Activated CD8-positive, alpha-beta T cell treated with anti-CD3 and anti-CD28 coated beads for 36 hours (primary cell): ENCODE results near the gene TMEM213. TPM values are rescaled to one million over a fixed set of nuclear protein-coding genes. Genes with fewer than 3 reads are reported as not detected.

Source experiments
- ATAC-seq: fragments of 200-7000 bp; cut with Tn5 transposase; one replicate; pipeline ENCODE4 v1.10.0; 2021; ENCODE audit warnings: mild to moderate bottlenecking, moderate library complexity
- CTCF ChIA-PET: fragments of 350-600 bp; sonication (Branson Sonifier 250); formaldehyde crosslinking; loops from one replicate; lab custom pipeline; 2021; ENCODE audit warnings: antibody characterized with exemption; lab: Charles Lee
- POLR2A ChIA-PET: fragments of 350-600 bp; sonication (Branson Sonifier 250); formaldehyde crosslinking; loops from one replicate; lab custom pipeline; 2021; ENCODE audit warnings: antibody characterized with exemption; lab: Charles Lee
- DNase-seq: peaks from one replicate; pipeline ENCODE4 v3.0.0-alpha.2; 2020
- H3K27ac Mint-ChIP-seq: one replicate; pipeline ENCODE4 v1.8.0; 2021; ENCODE audit warnings: mild to moderate bottlenecking, mixed read lengths
- H3K27me3 Mint-ChIP-seq: one replicate; pipeline ENCODE4 v1.8.0; 2021; ENCODE audit warnings: mixed read lengths
- H3K36me3 Mint-ChIP-seq: one replicate; pipeline ENCODE4 v1.8.0; 2021; ENCODE audit warnings: low read depth, mixed read lengths
- H3K4me1 Mint-ChIP-seq: one replicate; pipeline ENCODE4 v1.8.0; 2021; ENCODE audit warnings: low read depth, mixed read lengths
- H3K4me3 Mint-ChIP-seq: one replicate; pipeline ENCODE4 v1.8.0; 2021; ENCODE audit warnings: mild to moderate bottlenecking, moderate library complexity, mixed read lengths
- H3K9me3 Mint-ChIP-seq: one replicate; pipeline ENCODE4 v1.8.0; 2021; ENCODE audit warnings: mixed read lengths
- CTCF ChIP-seq: fragments of 200-600 bp; IDR thresholded peaks from one replicate; pipeline ENCODE4 v1.8.0; 2022; ENCODE audit warnings: antibody characterized with exemption, mild to moderate bottlenecking
- intact Hi-C: fragments of 100-400 bp; cut with micrococcal nuclease; formaldehyde crosslinking; loops from one replicate; pipeline ENCODE4 v1.10.0; 2022
- total RNA-seq, 2 experiments: library from RNA; stranded (reverse); gene quantifications; one replicate each; pipeline ENCODE4 v1.2.3, GENCODE V29; 2021

Gene TMEM213
- total RNA-seq, 2 experiments from 2014 or later = not detected

- Mint-ChIP-seq H3K27me3 (no peaks in the 10 kb centered on the region), H3K9me3 (no peaks in the 10 kb centered on the region), H3K27ac (no peak overlapping the region), H3K36me3 (no peaks in the 10 kb centered on the region), H3K4me3 (no peak overlapping the region), H3K4me1 (peaks cover 32% of the 10 kb centered on the region)
- intact Hi-C loops = no loop called here
- DNase-seq (no peak), ATAC-seq (no peak)
- ChIA-PET POLR2A (no interaction called here), CTCF (no interaction called here)
- no peak for TF ChIP-seq CTCF
Measured at GRCh38 chr7:138879356-138879755, 81.6 kb downstream of the TMEM213 start.

- CTCF ChIA-PET = interaction anchor here (0.7 to 1.1 kb wide), 2 partner anchors 13 to 194 kb away, joined by 3 to 4 read pairs; no protein-coding TSS in a partner anchor
- H3K4me3 Mint-ChIP-seq = no peak overlapping the region
- H3K27ac Mint-ChIP-seq = no peak overlapping the region
- ATAC-seq = no peak
- no peak for DNase-seq
- POLR2A ChIA-PET = no interaction called here
- no peaks in the 10 kb centered on the region for H3K36me3 Mint-ChIP-seq
- no peak for TF ChIP-seq CTCF
- no peaks in the 10 kb centered on the region for H3K9me3 Mint-ChIP-seq
- H3K4me1 Mint-ChIP-seq = peaks cover 28% of the 10 kb centered on the region
- intact Hi-C loops = loop anchor here (10.0 kb wide), 1 partner anchor 194 kb away; no protein-coding TSS in a partner anchor
- H3K27me3 Mint-ChIP-seq = no peaks in the 10 kb centered on the region
Measured at GRCh38 chr7:138880881-138881578, 83.2 kb downstream of the TMEM213 start.

GRCh38 chr7:138881579-138882188 lies 83.9 kb downstream of the TMEM213 start:
- Mint-ChIP-seq H3K27ac (peak overlapping the region; percentile 61), H3K27me3 (no peaks in the 10 kb centered on the region), H3K4me1 (peaks cover 26% of the 10 kb centered on the region), H3K4me3 (no peak overlapping the region), H3K36me3 (no peaks in the 10 kb centered on the region), H3K9me3 (no peaks in the 10 kb centered on the region)
- TF ChIP-seq CTCF = no peak
- intact Hi-C loops = loop anchor here (10.0 kb wide), 1 partner anchor 193 kb away; no protein-coding TSS in a partner anchor
- POLR2A ChIA-PET = interaction anchor here (1.2 to 1.4 kb wide), 2 partner anchors 9 to 115 kb away, joined by 3 read pairs; no protein-coding TSS in a partner anchor
- DNase-seq (no peak), ATAC-seq (no peak)
- CTCF ChIA-PET = interaction anchor here (0.7 to 1.2 kb wide), 4 partner anchors 13 to 193 kb away, joined by 3 to 4 read pairs (median 3); no protein-coding TSS in a partner anchor

GRCh38 chr7:138882249-138882648 lies 84.5 kb downstream of the TMEM213 start:
- H3K36me3 Mint-ChIP-seq = no peaks in the 10 kb centered on the region
- ATAC-seq (peak; percentile 68), DNase-seq (peak; percentile 39)
- H3K27ac Mint-ChIP-seq = peak overlapping the region; percentile 61
- H3K4me3 Mint-ChIP-seq = no peak overlapping the region
- H3K4me1 Mint-ChIP-seq = peaks cover 25% of the 10 kb centered on the region
- H3K27me3 Mint-ChIP-seq = no peaks in the 10 kb centered on the region
- no peak for TF ChIP-seq CTCF
- CTCF ChIA-PET = interaction anchor here (1.1 to 1.2 kb wide), 3 partner anchors 12 to 104 kb away, joined by 3 read pairs; no protein-coding TSS in a partner anchor
- POLR2A ChIA-PET = interaction anchor here (1.2 to 1.4 kb wide), 2 partner anchors 9 to 114 kb away, joined by 3 read pairs; no protein-coding TSS in a partner anchor
- no peaks in the 10 kb centered on the region for H3K9me3 Mint-ChIP-seq
- intact Hi-C loops = loop anchor here (10.0 kb wide), 1 partner anchor 193 kb away; no protein-coding TSS in a partner anchor
